Glomerular visceral epithelial cell (primary cell): ENCODE results near the gene PRR12.

Experiments used
- DNase-seq: peaks from one replicate; pipeline ENCODE4 v3.0.0-alpha.2; 2016; ENCODE audit errors: extremely low spot score

PRR12 gene

DNA sequence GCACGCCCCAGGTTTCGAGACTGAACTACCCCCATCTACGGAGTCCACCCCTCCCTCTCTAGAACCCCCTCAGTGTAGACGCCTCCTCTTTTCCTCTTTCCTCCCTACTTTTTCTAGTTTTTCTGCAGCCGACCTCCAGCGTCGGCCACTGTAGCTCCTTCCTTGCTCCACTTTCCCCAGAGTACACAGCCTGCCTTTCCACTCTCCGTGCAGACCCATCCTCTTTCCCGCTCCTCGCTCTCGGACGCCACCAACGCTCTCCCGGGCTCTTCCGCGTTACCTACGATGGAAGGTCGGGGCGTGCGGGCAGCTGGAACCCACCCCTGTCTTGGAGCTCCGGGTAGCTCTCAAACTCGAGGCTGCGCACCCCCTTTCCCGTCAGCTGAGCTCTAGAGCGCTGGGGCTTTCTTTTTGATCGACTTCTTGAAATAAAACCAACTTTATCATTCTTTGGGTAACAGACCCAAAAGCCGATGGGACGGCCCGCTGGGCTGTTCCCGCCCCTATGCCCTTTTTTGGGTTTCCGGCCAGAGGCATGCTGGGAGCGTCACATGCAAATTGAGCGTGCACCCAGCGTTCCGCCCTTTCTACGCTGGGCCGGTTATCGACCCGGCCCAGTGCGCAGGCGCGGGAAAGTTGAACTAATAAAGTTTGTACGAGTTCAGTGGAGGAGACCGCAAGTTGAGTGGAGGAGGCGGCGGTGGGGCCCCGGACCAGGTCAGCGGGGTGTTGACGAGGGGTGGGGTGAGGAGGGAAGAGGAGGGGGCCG is 74.6 kb downstream of the PRR12 start, which contains the start of the genes BCL2L12 and IRF3:
TSS of gene BCL2L12 (plus strand) at position 583 of the 769 bp plus-strand sequence. CDS start 760 bp downstream, outside the sequence.
TSS of gene IRF3 (minus strand) at position 507 of the 769 bp plus-strand sequence. CDS start 1,019 bp downstream, outside the sequence.
- peak; percentile 98 for DNase-seq

DNA sequence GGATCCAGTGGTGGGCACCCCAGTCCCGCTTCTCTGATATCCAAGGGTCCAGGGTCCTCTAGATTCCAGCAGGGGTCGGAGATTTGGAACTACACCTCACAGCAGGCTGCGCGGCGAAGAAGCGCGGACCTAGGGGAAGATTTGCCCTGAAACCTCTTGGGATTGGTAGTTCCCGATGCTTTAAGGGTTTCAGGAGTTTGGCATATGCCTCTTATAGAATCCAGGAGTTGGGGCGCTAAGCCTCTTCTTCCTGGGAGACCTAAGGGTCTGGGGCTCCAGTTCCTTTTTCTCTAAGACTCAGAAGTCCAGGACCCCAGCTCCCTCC is 75.1 kb downstream of the PRR12 start:
- DNase-seq: no peak

DNA sequence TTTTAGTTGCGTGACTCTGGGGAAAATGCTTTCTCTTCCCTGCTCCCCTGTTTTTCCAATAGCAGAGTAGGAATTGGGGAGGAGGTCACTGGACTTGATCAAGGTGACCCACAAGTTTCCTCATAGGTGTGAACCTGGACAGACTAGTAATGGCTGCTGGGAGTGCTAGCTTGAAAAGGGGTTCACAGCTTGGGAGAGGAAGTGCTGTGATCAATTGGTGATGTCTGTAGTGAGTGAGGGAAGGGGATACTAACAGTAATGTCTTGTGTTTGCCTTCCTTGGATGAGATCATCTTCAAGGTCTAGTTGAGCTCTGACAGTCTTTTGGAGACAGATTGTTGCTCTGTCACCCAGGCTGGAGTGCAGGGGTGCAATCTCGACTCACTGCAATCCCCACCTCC is 76.5 kb downstream of the PRR12 start:
- DNase-seq: no peak

DNA sequence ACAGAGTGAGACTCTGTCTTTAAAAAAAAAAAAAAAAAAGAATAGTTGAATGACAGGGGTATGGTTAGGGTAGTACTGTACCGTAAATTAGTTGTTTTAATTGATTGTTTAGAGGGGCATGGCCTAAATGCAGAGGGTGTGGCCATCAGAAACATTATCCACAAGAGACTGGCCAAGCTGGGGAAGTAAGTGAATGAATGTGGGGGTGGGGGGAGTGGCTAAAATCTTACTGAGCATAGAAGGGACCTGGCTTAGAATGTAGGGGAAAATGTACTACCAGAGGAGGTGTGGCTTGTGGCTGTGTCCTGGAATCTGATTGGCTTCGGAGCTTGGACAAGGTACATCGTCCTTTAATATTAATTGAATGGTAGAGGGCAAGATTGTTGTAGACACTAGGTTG is 78.5 kb downstream of the PRR12 start:
- DNase-seq: no peak

DNA sequence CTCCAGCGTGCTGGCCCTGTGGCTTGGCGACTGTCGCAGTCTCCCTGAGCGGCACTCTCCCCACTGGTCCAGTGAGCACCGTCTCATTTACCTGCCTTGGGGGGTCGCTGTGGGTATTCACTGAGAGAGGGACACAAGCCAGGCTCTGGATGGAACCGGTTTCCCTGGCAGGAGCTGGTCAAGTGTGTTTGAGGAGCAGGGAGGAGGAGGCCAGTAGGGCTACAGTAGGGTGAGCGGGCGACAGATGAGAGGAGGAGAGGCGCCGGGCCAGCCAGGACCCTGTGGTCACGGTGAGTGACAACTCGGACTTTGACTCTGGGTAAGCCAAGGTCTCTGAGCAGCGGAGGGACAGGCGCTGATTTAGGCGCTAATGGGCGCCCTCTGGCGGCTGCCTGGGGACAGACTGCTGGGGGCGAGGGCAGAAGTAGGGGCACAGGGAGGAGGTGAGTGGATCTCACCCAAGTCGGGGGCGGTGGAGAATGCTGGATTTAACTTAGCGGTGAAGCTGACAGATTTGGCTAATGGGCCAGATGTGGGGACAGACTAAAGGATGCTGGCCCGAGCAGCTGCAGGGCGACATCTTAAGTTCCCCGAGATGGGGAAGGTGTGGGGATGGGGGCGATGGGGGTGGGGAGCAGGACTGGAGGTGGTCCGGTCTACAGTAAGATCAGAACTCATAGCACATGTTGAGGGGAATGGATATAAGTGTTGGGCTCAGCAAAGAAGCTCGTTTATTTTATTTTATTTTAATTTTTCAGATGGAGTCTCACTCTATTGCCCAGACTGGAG is 81.3 kb downstream of the PRR12 start:
- DNase-seq: peak; percentile 72
